K562 treated with DMSO at 1 percent for 4 hours (cell line): ENCODE data around the gene CDC123. TPM values are rescaled to one million over a fixed set of nuclear protein-coding genes. Genes with fewer than 3 reads are reported as not detected.

Experiments
- total RNA-seq: library from RNA; unstranded; fragments of 300-600 nt; gene quantifications from 2 replicates; pipeline ENCODE4 v1.2.3, GENCODE V29; 2022; ENCODE audit not compliant: insufficient read depth

Gene CDC123, protein sequence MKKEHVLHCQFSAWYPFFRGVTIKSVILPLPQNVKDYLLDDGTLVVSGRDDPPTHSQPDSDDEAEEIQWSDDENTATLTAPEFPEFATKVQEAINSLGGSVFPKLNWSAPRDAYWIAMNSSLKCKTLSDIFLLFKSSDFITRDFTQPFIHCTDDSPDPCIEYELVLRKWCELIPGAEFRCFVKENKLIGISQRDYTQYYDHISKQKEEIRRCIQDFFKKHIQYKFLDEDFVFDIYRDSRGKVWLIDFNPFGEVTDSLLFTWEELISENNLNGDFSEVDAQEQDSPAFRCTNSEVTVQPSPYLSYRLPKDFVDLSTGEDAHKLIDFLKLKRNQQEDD
- total RNA-seq = 73.9 and 75.5 TPM in 2 replicates

DNA sequence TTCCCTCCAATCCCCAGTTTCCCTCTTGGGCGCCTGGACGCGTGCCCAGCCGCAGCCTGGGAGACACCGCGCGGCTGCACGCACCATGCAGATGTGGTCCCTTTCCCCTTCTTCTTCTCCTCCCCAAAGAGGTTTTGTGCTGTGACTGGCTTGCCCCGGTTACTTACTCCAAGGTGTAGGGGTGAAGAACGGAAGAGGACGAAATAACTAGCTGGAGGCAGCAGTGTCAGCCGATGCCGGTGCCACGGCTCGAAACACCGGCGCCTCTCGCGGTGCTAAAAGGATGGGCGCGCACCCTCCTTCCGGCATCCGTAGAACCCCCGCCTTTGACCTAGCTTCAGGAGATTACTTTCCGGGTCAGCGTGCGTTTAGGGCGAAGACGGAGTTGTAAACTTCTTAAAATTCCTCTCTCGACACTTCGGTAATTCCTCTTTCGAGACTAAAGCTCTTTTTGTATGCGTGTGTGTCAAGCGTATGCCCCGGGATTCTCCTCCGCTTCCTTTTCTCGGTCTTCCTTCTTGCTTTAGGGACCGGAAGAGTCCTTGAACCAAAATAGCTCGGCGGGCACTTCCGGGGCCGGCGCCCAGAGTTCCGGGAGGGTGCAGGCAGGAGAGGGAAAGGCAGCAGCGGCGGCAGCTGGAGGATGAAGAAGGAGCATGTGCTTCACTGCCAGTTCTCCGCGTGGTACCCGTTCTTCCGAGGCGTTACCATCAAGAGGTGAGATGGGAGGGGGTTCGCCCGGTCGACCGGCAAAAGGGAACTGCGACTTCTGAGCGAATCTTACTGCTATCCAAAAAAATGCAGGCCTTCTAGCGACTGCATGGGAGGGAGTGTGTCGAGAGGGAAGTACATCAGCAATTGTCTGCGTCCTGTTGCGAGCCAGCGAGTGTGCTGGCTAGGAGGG lies at the start of gene CDC123, which contains the start of gene NUDT5:
Gene CDC123, plus strand, starts transcription at position 586 of the 904 bp plus-strand sequence. Its CDS starts 58 bp downstream, at position 644.
Gene NUDT5, minus strand, starts transcription at position 289 of the 904 bp plus-strand sequence. CDS start 9,600 bp downstream, outside the sequence.

Other genes with a start within 250 kb of the CDC123 start
- 15.7 and 20.7 TPM in 2 replicates for gene UPF2, start 153.4 kb upstream of the CDC123 start, total RNA-seq
- gene DHTKD1, start 127.2 kb upstream of the CDC123 start, total RNA-seq = 7.4 and 7.9 TPM in 2 replicates
- gene SEC61A2, start 66.5 kb upstream of the CDC123 start, total RNA-seq = 3.5 and 15.0 TPM in 2 replicates
- 55.9 and 67.8 TPM in 2 replicates for gene NUDT5, start 297 bp upstream of the CDC123 start, total RNA-seq
- 0.47 TPM in 1 of 2 replicates, not detected in the other for gene CAMK1D, start 153.4 kb downstream of the CDC123 start, total RNA-seq